Activated CD4-positive, alpha-beta T cell treated with anti-CD3 and anti-CD28 coated beads for 4 hours (primary cell): ENCODE results near the gene CYB5RL.

Source experiments
- DNase-seq, 2 donors: peaks; one replicate each; pipeline ENCODE4 v3.0.0-alpha.2; 2020

CYB5RL gene

DNA sequence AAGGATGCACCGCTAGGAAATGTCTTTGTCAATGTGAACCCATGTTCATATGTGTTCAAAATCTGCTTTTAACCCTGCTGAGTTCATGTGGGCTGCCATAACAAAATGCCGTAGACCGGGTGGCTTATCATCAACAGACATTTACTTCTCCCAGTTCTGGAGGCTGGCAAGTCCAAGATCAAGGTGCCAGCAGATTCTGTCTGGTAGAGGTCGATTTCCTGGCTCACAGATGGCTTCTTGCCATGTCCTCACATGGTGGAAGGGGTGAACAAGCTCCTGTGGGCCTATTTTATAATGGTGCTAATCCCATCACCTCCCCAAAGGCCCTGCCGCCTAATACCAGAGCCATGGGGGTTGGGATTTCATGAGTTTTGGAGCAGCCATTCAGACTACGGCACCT, 42.4 kb downstream of the CYB5RL start:
- no peak for DNase-seq

DNA sequence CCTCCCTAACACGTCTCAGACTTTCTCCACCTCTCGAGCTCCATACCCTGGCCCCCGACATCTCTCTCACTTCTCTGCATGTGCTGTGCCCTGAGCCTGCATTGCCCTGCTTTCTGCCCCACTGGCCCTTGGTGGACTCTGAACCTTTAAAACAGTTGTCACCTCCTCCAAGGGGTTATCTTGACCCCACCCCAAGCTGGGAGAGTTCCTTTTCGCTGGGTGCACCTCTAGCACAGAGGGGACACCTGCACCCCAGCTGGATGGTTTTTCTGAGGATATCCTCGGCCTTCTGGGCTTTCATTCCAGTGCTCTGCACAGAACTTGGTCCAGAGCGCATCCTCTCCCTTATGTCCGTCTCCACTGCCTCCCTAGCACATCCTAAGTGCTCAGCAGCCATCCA, 42.8 kb downstream of the CYB5RL start:
- DNase-seq, result no peak

DNA sequence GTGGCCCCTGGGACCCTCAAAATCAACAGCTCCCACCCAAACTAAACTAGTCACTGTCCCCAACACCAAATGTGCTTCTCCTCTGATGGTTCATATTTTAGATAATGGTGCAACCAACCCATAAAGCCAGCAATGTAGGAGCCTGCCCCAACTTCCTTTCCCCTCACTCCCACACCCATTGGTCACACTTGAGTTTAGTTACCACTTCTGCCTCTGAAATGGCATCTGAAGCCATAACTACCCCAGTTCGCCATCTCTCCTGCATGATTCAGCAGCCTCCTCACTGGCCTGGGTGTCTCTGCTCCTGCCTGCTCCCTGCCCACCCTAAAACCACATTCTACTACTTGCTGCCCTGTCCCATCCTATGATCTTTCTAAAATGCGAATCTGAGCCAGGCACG, 43.6 kb downstream of the CYB5RL start:
- DNase-seq, result no peak

DNA sequence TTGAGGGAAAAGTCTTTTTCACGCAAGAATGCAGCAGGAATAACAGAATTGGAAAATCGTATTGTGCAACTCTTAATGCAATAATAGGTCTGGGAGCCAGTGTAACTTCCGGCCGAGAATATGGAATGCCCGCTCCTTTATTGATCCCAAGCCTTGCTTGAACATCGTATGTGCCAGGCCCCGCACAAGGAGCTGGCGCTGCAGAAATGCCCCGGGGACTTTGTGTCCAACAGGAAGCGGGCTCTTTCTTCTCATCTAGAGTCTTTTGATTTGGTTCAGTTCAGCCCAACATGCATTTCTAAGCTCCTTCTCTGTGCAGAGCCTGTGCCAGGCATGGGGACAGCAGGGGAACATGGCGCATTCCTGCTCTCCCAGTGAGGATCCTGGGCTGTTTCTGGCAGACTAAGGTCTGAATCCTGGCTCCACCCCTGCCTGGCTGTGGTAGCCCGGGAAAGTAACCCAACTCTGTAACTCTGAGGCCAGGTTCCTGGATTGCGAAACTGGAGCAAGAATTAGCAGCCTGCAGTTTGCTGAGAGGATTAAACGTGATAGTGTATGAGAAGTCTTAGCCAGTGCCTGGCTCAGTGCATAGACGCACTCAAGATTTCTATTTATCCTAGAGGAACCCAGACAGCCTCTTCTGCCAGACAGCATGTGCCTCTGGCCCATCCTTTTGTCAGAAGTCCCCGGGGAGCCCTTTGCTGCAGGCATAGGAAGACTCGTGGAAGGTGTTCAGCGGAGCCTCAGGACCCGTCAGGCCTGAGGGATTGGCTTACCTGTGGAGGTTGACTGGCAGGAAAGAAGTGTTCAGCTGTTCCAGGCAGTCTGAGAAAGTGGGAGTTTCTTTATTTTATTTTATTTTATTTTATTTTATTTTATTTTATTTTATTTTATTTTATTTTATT, 46.0 kb downstream of the CYB5RL start:
- DNase-seq, result no peak

DNA sequence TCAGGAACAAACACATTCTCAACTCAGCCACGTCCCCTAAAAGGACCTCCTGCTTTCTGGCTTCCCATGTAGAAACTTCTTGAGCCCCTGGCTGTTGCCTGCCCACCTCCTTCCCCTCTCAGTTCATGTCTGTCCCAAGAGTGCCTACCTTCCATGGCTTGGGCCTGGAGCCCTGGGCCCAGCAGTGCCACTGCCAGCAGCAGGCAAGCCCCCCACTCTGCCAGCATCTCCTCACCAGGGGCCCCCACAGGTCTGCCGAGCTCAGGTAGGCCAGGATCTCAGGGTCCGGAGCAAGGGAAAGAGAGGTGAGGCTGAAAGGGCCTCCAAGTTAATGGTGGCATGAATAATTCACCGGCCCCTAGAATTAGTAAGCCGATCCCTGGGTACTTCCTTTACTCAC, 47.1 kb downstream of the CYB5RL start, which contains the start of gene CDCP2:
TSS of gene CDCP2 (minus strand) at position 305 of the 400 bp plus-strand sequence. CDS start at position 227, 78 bp downstream.
- DNase-seq, result no peak

DNA sequence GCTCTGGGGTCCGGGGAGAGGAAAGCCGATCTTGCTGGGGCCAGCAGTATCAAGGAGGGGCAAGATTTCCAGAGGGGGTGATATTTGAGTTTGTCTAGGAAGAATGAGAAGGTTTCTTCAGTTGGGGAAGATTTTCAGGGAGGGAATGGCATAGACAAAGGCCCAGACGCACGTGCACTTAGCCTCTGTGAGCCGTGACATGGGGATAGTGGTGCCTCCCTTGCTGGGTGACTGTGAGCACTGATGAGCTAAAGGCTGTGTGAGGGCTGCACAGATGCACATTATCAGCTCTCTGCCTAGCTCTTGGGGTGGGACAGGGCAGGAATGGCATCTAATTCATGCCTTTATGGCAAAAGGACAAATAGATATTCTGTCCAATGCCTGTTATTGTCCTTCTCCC, 48.8 kb downstream of the CYB5RL start:
- DNase-seq, result no peak
